NCI-H748 (cell line): ENCODE results near the gene ABCC1.

Experiments
- DNase-seq: peaks from one replicate; lab custom pipeline; 2025; ENCODE audit not compliant: unreplicated experiment; lab: John Stamatoyannopoulos, UW

Gene ABCC1

DNA sequence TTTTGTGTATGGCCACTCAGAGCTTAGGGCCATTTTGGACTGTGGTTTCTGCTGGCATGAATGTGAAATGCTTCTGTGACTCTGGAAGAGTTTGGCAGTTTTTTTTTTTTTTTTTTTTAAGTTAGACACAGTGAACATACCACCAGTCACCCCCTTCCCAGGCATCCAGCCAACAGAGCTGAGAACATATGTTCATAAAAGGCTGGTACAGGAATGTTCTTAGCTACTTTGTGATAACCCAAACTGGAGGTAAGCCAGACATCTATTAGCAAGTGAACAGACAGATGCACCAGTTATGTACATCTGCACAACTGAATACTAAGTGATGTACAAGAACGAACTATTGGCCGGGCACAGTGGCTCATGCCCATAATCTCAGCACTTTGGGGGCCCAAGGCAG is 92.7 kb downstream of the ABCC1 start:
- no peak for DNase-seq

DNA sequence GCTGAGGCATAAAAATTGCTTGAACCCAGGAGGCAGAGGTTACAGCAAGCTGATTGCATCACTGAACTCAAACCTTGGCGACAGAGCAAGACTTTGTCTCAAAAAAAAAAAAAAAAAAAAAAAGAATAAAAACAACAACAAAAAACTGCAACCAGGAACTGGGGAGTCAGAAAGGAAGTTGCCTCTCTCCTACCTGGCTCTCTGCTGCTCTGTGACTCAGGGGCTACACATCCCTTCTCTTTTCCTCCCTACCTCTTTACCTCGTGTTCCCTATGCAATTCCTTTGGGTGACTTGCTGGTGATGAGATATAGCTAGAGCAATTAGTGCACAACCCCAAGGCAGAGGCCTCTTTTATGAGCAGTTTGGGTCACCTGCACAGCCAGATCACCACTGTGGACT is 95.9 kb downstream of the ABCC1 start:
- DNase-seq = no peak

DNA sequence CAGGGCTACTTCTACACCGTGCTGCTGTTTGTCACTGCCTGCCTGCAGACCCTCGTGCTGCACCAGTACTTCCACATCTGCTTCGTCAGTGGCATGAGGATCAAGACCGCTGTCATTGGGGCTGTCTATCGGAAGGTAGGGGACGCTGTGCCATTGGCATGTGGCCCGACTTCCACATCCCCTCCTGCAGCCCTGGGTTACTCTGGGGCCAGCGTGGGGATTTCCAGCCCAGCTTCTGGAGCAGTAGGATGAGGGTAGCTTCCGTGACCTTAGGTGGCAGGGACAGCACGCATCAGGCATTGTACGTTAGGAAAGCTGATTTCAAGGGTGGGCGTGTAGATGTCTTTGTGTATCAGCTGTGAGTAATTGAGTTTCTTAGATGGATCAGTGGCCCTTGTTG is 96.5 kb downstream of the ABCC1 start:
- DNase-seq = no peak

DNA sequence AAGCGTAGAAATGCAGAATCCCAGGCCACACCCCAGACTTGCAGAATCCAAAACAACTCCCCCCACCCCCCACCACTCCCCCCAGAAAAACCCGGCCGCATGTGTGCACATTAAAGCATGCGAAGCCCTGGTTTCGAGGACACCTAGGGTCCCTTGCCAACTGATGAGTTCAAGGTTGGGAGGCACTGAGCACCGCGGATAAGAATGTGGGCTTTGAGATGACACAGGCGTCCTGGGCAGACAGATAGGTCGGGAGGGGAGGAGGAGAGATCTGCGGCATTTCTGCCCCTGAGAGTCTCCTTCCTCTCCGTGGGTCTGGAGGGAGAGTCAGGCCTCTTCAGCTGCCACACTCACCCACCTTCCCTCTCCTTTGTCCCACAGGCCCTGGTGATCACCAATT is 98.3 kb downstream of the ABCC1 start:
- DNase-seq = no peak

DNA sequence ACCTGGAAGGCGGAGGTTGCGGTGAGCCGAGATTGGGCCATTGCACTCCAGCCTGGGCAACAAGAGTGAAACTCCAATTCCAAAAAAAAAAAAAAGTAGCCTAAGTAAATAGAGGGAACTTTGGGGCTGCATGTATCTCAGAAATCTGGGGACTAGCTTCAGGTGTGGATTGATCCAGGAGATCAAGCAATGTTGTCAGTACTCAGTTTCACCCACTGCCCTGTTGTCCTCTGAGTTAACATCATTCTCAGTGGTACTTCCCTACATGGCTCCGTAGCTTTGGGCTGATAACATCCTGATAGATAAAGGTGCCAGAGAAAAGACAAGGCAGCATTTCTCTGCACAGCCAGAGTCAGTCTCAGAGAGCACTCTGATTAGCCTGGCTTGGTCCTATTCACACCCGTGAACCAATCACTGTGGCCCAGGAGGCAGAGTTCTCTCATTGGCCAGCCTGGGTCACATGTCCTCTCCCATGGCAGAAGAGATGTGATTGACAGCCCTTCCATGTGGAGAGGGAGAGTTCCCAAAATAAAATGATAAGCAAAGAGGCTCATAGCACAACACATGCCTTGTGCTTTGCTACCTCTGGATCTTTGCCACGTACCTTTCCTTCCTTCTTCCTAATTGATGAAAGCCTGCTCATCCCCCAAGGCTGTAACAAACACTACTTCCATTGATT is 99.6 kb downstream of the ABCC1 start:
- DNase-seq = no peak

DNA sequence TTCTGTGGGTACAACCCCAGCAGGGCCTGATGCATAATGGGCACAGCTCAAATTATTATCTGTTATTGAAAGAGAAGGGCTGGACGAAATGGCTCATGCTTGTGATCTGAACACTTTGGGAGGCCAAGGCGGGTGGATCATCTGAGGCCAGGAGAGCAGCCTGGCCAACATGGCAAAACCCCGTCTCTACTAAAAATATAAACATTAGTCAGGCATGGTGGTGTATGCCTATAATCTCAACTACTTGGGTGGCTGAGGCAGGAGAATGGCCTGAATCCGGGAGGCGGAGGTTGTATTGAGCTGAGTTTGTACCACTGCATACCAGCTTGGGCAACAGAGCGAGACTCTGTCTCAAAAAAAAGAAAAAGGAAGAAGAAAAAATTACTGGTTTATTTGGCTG is 100.7 kb downstream of the ABCC1 start:
- DNase-seq = no peak

DNA sequence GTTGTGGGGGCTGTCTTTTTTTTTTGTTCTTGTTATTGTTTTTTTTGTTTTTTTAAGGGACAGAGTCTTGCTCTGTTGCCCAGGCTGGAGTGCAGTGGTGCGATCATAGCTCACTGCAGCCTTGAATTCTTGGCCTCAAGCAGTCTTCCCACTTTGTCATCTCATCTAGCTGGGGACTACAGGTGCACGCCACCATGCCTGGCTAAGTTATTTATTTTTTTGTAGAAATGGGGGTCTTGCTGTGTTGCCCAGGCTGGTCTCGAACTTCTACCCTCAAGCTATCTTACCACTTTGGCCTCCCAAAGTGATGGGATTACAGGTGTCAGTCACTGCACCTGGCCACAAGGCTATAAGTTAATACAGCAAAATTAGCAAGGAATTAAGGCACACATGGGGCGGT is 101.7 kb downstream of the ABCC1 start:
- DNase-seq = no peak

DNA sequence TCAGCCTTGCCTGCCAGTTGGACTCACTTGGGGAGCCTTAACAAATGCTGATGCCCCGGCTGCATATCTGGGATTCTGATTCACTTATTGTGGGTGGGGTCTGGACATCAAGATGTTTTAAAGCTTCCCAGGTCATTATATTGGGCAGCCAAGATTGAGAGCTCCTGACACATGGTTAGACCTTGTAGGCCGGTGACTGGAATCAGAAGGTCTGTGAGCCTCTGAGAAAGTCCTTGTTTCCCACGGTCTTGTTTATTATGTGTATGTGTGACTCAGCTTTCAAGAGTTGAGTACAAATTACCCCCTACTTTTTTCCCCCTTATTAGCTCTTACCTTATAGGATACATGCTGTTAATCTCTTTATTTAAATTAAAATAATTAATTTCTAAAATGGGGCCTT is 103.5 kb downstream of the ABCC1 start:
- DNase-seq = no peak

DNA sequence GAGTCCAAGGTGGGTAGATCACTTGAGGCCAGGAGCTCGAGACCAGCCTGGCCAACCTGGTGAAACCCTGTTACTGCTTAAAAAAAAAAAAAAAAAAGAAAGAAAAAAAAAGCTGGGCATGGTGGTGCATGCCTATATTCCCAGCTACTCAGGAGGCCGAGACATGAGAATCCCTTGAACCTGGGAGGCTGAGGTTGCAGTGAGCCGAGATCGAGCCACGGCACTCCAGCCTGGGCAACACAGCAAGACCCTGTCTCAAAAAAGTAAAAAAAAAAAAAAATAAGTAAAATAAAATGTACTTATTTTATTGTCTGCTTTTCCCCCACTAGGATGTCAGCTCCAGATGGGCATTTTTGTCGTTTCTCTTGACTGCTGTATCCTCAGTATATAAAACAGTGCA is 107.7 kb downstream of the ABCC1 start:
- DNase-seq = no peak

DNA sequence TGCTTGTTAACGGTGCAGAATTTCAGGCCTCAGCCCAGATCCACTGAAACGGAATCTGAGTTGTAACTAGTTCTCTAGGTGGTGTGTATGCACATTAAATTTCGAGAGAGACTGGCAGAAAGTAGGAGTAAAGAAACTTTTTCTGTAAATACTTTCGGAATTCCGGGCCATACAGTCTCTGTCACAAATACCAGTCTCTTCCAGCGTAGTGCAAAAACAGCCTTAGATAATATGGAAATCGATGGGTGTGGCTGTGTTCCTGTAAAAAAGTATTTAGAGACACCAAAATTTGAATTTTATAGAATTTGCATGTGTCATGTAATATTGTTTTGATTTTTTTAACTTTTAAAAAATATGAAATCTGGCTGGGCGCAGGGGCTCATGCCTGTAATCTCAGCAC is 109.7 kb downstream of the ABCC1 start:
- DNase-seq = no peak

DNA sequence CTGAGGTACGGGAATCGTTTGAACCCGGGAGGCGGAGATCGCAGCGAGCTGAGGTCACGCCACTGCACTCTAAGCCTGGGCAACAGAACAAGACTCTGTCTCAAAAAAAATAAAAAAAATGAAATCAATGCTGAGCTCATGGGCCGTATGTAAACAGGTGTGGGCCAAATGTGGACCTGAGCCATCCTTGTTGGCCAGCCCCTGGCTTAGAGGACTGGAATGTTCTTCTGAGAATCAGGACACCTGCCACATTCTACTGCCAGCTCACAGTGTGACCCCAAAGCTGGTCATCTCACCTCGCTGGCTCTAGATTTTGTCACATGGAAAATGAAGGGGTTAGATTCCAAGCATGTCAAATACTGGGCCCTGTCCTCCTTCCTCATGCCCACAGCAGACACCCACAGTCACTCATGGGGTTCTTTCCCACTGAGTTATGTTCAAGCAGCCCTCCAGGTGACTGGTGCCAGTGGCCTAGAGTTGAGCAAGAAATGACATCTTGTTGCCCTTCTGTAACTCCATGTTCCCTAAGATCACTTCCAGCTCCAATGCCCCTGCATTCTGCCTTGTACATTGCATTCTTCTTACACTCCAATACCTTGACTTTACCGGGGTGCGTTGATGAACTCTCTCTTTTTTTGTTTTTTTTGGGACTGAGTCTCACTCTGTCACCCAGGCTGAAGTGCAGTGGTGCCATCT is 110.6 kb downstream of the ABCC1 start:
- DNase-seq = no peak

DNA sequence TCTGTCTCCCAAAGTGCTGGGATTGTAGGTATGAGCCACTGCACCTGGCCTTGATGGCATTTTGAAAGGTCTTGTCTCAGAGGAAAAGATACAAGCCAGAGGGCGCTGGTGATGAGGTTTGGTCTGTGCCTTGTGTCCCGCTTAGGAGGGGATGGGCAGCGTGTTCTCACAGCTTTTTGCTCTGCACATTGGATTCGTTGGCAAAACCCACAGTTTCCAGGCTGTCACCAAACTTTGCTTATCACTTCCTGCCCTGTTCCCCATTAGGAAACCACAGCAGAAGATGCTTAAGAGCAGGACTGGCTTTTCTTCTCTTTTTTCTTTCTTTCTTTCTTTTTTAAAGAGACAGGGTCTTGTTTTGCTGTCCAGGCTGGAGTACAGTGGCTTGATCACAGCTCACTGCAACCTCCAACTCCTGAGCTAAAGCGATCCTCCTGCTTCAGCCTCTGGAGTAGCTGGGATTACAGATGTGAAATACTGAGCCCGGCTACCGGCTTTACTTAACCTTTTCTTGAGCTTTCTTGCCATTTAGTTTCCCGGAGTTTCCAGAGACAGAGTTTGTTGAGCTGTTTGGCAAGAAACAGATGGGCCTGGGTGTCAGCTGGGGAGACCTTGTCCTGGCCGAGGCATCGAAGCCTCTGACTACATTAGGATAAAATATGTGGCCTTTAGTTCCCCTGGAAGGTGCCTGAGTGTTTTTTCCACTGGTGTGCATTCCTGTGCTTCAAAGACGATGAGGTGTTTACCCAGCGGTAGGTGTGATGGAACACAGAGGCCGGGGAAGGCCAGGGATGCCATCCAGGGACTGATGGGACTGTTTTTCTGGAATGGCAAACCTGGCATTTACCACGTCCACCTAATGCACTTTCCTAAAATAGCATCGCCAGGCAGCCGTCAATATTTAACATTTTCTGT is 112.9 kb downstream of the ABCC1 start:
- no peak for DNase-seq

DNA sequence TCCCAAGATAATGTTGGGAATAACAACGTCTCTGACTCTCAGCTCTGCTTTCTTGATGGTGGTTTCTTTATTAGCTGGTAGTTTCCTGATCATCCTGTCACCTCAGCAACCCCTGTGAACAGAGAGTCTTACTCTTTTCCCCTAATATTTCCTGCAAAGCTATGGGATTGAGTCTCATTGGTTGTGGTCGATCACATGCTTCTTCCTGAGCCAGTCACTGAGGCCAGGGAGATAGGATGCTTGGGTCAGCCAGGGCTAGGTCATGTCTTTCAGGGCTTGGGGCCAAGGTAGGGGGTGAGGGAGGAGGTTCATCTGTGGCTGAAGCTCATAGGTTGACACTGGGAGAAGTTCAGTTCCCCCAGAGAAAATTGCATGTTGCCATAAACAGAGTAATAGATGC is 114.3 kb downstream of the ABCC1 start:
- no peak for DNase-seq

DNA sequence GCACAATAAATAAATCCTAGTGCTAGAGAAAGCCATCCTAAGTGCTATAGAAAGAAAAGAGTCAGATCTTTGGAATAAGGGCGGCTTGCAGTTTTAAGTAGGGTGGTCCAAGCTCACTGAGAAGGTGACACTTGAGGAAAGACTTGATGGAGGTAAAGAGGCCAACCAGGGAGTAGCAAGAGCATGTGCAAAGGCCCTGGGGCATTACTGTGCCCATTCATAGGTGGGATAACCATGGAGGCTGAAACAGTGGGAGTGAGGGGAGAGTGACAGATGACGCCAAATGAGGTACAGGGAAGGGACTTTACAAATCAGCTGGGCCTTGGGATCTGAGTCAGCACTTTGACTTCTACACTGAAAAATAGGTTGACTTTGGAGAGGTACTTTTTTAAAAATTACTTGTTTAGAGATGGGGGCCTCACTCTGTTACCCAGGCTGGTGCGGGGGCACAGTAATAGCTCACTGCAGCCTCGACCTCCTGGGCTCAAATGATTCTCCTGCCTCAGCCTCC is 115.5 kb downstream of the ABCC1 start:
- no peak for DNase-seq

DNA sequence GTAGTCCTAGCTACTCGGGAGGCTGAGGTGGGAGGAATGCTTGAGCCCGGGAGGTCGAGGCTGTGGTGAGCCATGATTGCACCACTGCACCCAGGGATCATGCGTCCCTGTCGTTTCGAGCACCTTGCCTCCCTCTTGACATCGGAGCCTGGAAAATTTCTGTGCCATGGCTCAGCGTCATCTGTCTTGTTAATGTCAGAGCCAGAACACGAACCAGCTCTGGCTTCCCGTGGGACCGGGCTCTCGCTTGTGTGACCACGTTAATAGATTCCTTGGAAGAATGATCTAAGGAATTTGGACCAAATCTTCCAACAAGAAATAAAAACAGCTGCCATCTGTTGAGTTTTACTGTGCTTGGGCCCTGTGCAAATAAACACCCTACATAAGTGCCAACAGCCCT is 117.7 kb downstream of the ABCC1 start:
- no peak for DNase-seq

DNA sequence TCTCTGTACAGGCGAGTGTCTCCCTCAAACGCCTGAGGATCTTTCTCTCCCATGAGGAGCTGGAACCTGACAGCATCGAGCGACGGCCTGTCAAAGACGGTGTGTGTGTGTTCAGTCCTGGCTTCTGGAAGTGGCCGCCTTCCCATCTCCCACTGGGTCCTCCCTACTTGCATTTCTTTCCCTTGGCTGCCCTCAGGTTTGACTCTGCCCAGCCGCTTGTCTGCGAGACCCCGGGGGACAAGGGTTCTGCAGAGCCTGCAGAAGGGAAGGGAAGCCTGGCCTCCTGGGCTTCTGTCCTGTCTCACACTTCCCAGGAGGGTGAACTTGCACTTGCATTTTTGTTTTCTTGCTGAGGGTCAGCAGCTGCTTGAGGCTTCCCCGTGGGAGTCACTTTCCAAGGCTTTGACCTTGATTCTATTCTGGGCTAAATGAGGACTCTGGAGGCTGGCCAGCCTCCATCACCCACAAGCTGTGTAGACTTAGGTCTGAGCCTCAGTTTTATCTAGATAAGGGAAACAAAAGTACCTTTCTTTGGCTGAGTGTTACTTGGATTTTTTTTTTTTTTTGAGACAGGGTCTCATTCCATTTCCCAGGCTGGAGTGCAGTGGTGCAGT is 122.3 kb downstream of the ABCC1 start:
- DNase-seq = no peak

DNA sequence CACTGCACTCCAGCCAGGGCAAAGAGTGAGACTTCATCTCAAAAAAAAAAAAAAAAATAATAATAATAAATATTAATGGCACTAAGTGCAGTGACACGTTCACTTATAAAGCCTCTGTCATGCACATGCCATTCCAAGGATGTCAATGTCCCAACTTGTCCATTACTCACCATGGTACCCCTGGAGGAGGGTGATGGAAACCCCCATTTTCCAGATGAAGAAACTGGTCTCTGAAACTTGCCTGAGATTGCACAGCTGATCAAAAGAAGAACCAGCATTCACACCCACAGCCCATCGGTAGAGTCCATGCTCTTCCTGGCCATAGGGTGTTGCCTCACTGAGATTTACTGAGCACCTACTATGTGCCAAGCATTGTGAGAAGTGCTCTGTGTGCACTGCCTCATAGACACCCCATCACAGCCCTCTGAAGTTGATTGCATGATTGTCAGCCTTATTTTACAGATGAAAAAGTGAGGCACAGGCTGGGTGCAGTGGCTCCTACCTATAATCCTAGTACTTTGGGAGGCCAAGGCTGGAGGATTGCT is 123.7 kb downstream of the ABCC1 start:
- no peak for DNase-seq

DNA sequence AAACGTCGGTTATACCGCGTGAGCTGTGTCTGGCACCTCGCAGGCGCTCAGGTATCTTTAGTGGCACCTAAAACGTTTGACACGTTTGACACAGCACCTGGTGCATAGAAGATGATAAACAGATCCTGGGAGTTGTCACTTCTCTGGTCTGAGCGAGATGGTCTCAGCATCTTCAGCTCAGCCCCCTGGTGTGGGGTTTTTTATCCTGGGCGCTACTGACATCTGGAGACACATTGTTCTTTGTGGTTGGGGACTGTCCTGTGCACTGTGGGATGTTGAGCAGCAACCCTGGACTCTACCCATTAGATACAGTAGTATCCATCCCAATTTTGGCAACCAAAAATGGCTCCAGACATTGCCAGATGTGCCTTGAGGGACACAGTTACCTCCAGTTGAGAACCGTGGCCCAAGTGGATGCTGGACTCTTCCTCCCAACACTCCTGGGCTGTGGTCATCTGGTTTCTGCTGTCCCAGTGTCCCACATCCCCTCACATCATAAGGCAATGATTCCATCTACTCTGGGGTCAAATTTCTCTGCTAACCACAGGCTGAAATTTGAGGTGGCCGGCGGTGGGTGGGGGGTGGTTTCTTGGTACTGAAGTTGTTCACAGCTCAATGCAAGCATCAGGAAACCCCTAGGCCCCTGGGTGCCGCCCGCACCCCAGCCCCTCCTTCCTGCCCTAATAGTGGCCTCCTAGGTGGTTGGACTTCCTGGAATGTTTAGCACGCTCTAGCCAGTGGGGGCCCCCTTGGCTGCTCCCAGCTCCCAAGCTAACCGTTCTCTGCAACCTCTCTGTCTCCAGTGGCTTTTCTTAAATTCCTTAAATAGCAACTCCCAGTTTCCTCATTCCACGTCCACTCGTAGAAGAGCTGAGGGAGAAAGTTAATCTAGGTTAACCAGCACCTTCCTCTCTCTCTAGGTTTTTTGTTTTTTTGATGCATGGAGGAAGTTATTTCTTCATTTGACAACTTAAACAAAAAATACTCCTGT is 124.8 kb downstream of the ABCC1 start:
- DNase-seq = no peak

DNA sequence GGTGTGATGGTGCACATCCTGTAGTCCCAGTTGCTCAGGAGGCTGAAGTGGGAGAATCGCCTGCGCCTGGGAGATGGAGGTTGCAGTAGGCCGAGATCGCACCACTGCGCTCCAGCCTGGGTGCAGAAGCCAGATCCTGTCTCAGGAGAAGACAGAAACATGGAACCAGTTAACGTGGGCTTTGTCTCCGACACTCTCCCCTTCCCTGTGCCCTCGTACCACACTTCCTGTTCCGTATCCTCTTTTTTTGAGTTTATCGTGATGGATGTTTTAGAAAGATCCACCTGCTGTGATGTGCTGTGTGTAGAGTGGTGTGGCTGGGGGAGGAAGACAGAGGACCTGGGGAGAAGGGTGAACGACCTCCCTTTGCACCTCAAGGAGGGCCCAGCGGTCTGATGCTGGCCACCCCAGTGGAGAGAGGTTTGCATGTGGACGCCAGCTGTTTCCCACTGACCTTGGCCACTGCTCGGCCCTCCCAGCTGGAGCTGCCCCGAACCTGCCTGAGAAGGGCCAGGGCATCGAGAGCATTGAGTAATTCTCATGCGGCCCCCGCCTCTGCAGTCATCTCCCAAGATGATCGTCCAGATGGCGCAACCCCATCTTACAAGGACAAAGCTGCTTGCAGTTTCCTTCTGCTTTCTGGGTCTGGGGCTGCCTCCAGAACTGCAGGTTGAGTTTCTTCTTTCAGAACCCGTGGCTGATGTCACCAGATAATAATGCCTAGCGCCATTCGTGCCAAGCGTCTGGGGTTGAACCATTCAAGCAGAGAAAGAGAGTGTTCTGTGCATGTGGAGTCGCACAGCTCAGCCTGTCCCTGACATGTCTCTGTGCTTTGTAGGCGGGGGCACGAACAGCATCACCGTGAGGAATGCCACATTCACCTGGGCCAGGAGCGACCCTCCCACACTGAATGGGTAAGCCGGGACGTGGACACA is 126.3 kb downstream of the ABCC1 start:
- DNase-seq = no peak
